ENCODE results near the gene MOGAT2.

Gene MOGAT2

GRCh38 chr11:75781831-75782230, 64.2 kb downstream of the MOGAT2 start:
- DNase-seq, result no peak
